Measurements from ENCODE around the gene DHCR24. TPM values are rescaled to one million over a fixed set of nuclear protein-coding genes. Genes with fewer than 3 reads are reported as not detected.

DHCR24 gene
- total RNA-seq, 1 donor from 2014 or later, result 87.2 TPM

DNA sequence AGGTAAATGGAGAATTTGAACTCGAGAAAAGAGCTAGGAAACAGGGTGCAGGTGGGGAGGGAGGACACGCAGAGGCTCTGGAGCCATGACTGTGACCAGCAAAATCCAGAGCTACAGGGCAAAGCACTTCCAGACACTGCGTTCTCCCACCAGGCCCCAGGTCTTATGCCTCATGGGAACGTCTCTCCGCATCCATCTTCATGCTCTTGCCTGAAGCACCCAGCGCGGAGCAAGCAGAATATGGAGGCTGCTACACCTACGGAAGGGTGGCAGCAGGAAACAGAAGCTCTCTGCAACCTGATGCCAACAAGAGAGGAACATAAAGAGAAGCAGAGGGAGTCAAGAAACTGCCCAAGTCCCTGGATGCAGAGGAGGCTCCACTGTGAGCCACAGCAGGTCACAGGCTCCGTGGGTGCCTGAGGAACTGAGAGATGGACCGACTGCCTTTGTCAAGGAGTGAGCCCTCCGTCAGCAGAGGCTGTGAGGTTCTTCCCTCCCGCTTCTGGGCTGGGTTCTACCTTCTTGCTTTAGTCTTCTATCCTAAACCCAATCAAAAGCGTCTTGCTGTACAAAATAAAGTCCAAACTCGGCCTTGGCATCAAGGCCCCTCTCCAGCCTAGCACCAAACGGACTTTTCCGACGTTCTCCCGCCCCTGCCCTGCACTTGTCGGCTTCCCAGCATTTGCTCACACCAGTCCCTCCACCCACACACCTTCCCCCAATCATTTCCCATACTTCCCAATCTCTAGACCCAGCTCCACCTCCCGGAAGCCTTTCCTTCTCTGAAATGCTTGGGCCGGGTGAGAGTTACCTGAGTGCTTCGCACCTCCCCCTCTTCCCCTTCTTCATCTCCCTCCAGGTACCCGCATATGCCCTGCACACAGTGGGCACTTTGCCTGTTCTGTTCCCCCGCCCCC, 930 bp downstream of the DHCR24 start:
- Mint-ChIP-seq H3K36me3 (ENCODE audit: unreplicated experiment) (peaks cover 13% of the 10 kb centered on the region), H3K27ac (ENCODE audit: unreplicated experiment) (peak overlapping the region; percentile 81), H3K9me3 (ENCODE audit: unreplicated experiment) (no peaks in the 10 kb centered on the region), H3K27me3 (ENCODE audit: unreplicated experiment) (no peaks in the 10 kb centered on the region), H3K4me1 (ENCODE audit: unreplicated experiment) (peaks cover 52% of the 10 kb centered on the region), H3K4me3 (ENCODE audit: unreplicated experiment) (peak overlapping the region; percentile 86)
- DNase-seq (ENCODE audit: extremely low spot score, unreplicated experiment), result no peak
- TF ChIP-seq, protein P1, sequence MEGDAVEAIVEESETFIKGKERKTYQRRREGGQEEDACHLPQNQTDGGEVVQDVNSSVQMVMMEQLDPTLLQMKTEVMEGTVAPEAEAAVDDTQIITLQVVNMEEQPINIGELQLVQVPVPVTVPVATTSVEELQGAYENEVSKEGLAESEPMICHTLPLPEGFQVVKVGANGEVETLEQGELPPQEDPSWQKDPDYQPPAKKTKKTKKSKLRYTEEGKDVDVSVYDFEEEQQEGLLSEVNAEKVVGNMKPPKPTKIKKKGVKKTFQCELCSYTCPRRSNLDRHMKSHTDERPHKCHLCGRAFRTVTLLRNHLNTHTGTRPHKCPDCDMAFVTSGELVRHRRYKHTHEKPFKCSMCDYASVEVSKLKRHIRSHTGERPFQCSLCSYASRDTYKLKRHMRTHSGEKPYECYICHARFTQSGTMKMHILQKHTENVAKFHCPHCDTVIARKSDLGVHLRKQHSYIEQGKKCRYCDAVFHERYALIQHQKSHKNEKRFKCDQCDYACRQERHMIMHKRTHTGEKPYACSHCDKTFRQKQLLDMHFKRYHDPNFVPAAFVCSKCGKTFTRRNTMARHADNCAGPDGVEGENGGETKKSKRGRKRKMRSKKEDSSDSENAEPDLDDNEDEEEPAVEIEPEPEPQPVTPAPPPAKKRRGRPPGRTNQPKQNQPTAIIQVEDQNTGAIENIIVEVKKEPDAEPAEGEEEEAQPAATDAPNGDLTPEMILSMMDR (IDR thresholded peaks at IDR 0.05), result no peak

DNA sequence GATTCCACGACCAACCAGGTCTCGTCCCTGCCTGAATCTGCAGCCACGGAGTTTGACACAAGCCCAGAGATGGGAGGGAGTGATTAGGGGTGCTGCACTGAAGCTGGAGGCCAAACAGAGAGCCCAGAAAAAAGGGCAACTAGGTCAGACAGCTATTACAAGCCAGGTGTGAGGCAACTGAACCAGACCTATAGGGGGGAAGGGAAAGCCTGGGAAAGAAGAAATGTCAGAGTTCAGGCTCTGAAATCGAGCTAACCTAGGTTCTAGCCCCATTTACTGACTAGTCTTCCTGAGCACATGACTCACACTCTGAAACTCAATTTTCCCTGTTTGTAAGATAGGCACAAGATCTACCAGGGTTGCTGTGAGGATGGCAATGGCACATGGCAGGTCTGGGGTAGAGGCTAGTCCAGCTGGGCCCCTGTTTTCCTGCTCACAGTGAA, 1.7 kb downstream of the DHCR24 start:
- peak overlapping the region; percentile 81 for H3K27ac Mint-ChIP-seq (ENCODE audit: unreplicated experiment)
- H3K36me3 Mint-ChIP-seq (ENCODE audit: unreplicated experiment), result peaks cover 13% of the 10 kb centered on the region
- TF ChIP-seq, protein P1 (IDR thresholded peaks at IDR 0.05), result no peak
- H3K4me1 Mint-ChIP-seq (ENCODE audit: unreplicated experiment), result peaks cover 52% of the 10 kb centered on the region
- no peaks in the 10 kb centered on the region for H3K27me3 Mint-ChIP-seq (ENCODE audit: unreplicated experiment)
- DNase-seq (ENCODE audit: extremely low spot score, unreplicated experiment), result no peak
- no peaks in the 10 kb centered on the region for H3K9me3 Mint-ChIP-seq (ENCODE audit: unreplicated experiment)
- H3K4me3 Mint-ChIP-seq (ENCODE audit: unreplicated experiment), result peak overlapping the region; percentile 86

DNA sequence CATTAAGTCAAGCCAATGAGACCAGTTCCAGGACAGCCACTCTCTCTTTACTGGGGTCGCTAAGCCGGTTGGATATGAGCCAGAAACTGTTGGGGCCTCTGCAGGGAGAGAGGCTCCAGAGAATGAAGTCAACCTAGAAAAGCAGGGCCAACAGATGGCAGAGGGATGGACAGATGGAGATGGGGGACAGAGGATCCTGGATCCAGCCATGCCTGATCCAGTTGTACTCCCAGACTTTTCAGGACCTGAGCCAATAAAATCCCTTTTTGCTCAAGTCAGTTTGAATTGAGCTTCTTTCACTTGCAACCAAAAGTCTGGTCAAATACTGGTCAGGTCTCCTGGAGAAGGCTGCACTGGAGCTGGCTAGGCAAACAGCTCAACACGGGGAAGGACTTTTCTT, 2.2 kb downstream of the DHCR24 start:
- H3K9me3 Mint-ChIP-seq (ENCODE audit: unreplicated experiment), result no peaks in the 10 kb centered on the region
- TF ChIP-seq, protein P1 (IDR thresholded peaks at IDR 0.05), result no peak
- peak overlapping the region; percentile 10 for H3K27ac Mint-ChIP-seq (ENCODE audit: unreplicated experiment)
- peaks cover 52% of the 10 kb centered on the region for H3K4me1 Mint-ChIP-seq (ENCODE audit: unreplicated experiment)
- H3K4me3 Mint-ChIP-seq (ENCODE audit: unreplicated experiment), result peak overlapping the region; percentile 86
- no peaks in the 10 kb centered on the region for H3K27me3 Mint-ChIP-seq (ENCODE audit: unreplicated experiment)
- DNase-seq (ENCODE audit: extremely low spot score, unreplicated experiment), result no peak
- peaks cover 17% of the 10 kb centered on the region for H3K36me3 Mint-ChIP-seq (ENCODE audit: unreplicated experiment)

DNA sequence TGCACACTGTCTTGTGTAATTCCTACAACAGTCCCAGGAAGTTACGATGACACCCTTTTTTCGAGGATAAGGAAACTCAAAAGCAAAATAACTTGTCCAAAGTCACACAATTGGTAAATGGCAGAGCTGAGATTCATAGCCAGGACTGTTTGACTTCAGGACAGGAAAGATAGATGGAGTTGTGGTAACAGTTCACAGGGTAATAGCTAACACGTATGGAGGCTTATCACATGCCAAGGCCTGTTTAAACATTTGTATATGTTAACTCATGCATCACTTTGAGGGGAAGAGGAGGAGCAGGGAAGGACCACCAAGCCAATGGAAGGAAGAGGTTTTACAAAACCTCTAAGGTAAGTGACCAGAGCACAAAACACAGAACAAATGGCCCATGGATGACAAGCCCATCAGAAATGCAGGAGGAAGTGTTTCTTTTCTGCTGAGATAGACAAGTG, 2.8 kb downstream of the DHCR24 start:
- Mint-ChIP-seq H3K27me3 (ENCODE audit: unreplicated experiment) (no peaks in the 10 kb centered on the region), H3K4me3 (ENCODE audit: unreplicated experiment) (no peak overlapping the region), H3K4me1 (ENCODE audit: unreplicated experiment) (peaks cover 51% of the 10 kb centered on the region), H3K9me3 (ENCODE audit: unreplicated experiment) (no peaks in the 10 kb centered on the region), H3K27ac (ENCODE audit: unreplicated experiment) (peak overlapping the region; percentile 64), H3K36me3 (ENCODE audit: unreplicated experiment) (peaks cover 21% of the 10 kb centered on the region)
- DNase-seq (ENCODE audit: extremely low spot score, unreplicated experiment), result peak; percentile 8
- TF ChIP-seq, protein P1 (IDR thresholded peaks at IDR 0.05), result no peak
